Left lobe of liver (tissue), 2 donors: Measurements from ENCODE around the gene SCN5A. TPM values are rescaled to one million over a fixed set of nuclear protein-coding genes. Genes with fewer than 3 reads are reported as not detected.

Experiments
- ATAC-seq: fragments of 200-7000 bp; cut with Tn5 transposase; one replicate; pipeline ENCODE4 v1.9.1; 2020; ENCODE audit warnings: mild to moderate bottlenecking, moderate library complexity
- DNase-seq: peaks from one replicate; pipeline ENCODE4 v3.0.0-alpha.2; 2020; ENCODE audit warnings: low spot score
- total RNA-seq: library from RNA; stranded (reverse); gene quantifications from one replicate; pipeline ENCODE4 v1.2.1, GENCODE V29; 2021
- donor health status: DM: no; HTN: no; CAD: no; lungs with moderate emphysema.
- donor health status: DM: no; HTN: yes; CAD: no.

Gene SCN5A
- total RNA-seq, 1 donor from 2014 or later = 0.05 TPM

DNA sequence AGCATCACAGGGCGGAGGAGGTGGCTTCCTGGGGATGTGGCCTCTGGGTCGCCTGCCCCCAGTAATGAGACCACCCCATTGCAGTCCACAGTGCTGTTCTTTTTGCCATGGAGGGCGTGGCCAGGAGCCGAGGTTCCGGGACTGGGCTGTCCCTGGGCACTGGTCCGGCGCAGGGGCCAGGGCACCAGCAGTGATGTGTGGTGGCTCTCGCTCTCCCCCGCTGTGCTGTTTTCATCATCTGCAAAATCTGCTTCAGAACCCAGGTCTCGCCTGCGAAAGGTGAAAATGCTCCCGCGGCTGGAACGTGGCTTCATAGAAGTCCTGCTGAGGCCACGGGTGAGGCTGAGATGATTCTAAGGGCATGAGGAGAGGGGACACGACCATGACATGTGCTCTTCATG lies 45.8 kb downstream of the SCN5A start:
- DNase-seq (no peak), ATAC-seq (no peak)

DNA sequence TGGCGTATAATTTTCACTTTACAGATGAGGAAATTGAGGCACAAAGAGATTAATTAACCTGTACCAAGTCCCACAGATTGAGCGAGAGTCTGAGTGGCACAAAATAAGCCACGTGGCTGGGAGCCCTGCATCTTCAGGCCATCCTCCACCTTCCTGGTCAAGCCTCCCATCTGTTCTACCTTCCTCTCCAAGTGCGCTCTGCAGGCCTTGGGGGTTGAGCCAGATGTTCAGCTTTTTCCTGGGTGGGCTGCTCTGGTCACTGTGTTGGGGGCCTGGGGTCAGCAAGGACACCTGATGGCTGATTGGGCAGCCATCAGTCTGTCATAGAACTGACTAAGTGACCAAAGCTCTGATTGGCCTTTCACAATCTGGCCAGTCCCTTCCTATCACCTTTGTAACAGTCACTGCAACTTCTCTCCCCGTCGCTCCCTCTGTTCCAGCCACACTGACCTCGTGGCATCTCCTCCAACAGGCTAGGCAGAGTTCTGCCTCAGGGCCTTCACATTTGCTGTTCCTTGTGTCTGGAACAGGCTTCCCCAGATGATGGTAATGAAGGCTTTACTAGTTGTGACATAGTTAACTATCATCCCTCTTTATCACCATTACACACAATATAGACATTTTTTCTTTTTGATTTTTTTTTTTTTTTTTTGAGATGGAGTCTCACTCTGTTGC lies 46.8 kb downstream of the SCN5A start:
- DNase-seq = no peak
- ATAC-seq = no peak

DNA sequence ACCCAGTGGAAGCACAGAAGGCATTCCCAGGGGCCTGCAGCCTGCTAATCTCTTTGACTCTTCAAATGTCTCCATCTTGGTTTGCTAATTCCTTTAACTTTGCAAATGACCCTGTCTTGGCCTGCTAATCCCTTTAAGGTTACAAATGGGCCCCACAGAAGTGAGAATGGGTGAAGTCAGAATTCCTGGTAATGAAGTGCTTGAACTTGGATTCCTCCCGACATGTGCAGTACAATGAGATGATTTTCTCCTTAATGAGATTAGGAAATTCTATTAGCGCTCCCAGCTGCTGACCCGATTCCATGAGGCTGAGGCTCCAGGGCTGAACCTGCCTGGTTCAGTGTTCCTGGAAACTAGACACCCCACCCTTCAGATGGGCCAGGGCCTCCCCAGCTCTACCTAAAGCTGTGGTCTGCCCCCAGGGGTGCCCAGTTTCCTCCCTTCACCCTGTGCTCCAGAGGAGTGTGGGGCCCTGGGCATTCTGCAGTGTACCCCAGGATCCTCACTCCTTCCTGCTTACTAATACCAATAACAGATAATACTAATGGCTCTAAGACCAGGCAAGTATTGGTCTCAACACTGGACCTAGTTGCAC lies 47.4 kb downstream of the SCN5A start:
- DNase-seq (no peak), ATAC-seq (no peak)

DNA sequence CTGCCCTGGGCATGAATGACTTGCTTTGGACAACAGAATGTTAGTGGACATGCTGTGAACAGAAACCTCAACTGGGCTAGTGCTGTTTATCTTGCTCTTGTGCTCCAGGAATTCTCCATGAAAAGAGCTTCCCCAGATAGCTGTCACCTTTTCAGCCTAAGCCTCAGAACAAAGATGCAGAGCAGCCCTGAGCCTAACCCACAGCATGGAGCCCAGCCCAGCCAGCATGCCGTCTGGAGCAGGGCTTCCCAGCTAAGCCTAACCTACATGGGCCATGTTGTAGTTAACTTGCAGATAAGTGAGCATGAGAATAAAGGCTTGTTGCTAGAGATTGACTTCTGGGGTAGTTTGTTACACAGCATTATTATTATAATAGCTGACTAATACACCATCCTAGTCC lies 48.9 kb downstream of the SCN5A start:
- DNase-seq (no peak), ATAC-seq (no peak)

DNA sequence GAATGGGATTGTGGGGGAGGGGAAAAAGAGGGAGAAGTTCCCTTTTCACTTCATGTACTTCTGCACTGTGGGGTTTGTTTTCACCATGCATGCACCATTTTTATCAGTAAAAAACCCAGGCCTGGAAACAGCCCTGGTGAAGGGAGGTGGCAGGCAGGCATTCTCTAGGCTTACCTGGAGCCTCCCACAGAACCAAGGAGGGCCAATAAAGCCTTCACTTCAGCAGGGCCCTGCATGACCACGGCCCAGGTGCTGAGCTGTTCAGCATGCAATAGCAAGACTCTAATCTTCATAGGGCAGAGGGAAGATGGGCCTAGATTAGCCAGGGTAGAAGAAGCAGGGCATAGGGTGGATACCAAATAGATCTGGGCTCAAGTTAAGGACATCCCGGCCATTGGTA lies 49.6 kb downstream of the SCN5A start:
- no peak for DNase-seq
- ATAC-seq = no peak

DNA sequence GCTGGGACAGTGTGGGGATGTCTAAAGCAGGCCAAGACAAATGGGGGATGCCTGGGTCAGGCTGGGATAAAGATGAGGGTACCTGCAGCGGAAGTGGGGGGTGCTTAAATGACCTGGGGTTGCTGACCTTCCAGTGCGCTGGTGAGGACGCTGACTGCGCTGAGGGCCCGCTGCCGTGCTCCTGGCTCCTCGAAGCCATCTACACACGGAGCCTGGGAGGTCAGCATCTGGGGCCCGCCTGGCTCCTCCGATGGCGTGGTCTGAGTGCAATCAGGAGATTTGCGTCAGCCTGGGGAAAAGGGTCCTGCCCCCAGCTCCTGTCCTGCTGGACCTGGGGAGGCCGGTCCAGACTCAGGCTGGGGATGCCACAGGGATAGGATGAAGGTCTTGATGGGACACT lies 50.7 kb downstream of the SCN5A start:
- ATAC-seq (no peak), DNase-seq (no peak)

DNA sequence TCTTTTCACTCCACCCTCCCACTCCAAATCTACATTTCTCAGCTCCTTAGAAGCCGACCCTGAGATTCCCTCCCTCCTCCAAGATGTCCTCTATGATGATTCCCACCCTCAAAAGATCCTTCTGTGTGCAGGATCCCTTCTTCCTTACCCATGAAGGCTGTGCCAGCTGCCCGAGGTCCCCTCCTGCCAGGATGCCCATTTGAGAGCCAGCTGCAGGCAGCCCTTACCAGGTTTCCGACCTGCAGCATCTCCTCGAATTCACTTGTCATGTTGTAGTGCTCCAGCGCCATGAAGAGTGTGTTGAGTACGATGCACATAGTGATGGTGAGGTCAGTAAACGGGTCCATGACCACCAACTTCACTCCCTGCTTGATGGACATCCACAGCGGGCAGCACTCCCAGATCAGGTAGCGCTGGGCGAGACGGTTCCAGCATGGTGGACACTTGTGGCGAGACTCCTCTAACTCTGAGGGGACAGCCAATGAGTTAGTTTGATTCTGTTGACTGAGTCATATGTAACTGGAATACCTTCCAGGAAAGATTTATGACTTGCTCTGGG lies 51.9 kb downstream of the SCN5A start:
- DNase-seq = no peak
- ATAC-seq = no peak

DNA sequence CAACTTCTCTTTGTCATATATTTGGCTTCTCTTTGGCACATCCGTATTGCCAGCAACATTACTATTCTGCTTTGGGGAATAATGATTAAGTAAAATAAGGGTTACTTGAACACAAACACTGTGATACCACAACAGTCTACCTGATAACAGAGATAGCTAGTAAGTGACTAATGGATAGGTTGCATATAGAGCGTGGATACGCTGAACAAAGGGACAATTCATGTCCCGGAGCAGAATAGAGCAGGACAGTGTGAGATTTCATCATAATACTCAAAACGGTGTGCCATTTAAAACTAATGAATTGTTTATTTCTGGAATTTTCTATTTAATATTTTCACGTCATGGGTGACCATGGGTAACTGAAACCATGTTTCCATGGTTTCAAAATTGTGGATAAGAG lies 54.1 kb downstream of the SCN5A start:
- DNase-seq = no peak
- no peak for ATAC-seq

DNA sequence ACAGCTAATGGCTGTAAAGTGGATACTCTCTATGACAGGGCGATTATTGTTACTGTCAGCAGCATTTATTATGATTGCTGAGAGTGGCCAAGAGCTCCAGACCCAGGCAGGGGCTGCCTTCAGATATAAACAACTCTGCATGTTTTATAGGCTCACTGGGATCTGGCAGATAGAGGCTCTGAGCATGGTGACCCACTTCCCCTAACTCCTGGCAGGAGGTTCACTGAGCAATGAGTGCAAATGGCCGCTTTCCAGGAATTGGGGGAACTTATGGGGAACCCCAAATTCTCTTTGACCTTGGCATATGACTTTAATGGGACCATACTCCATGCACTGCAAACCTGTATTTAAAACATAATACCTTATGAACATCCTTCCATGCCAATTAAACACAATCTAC lies 59.0 kb downstream of the SCN5A start:
- ATAC-seq = no peak
- peak; percentile 15 for DNase-seq

DNA sequence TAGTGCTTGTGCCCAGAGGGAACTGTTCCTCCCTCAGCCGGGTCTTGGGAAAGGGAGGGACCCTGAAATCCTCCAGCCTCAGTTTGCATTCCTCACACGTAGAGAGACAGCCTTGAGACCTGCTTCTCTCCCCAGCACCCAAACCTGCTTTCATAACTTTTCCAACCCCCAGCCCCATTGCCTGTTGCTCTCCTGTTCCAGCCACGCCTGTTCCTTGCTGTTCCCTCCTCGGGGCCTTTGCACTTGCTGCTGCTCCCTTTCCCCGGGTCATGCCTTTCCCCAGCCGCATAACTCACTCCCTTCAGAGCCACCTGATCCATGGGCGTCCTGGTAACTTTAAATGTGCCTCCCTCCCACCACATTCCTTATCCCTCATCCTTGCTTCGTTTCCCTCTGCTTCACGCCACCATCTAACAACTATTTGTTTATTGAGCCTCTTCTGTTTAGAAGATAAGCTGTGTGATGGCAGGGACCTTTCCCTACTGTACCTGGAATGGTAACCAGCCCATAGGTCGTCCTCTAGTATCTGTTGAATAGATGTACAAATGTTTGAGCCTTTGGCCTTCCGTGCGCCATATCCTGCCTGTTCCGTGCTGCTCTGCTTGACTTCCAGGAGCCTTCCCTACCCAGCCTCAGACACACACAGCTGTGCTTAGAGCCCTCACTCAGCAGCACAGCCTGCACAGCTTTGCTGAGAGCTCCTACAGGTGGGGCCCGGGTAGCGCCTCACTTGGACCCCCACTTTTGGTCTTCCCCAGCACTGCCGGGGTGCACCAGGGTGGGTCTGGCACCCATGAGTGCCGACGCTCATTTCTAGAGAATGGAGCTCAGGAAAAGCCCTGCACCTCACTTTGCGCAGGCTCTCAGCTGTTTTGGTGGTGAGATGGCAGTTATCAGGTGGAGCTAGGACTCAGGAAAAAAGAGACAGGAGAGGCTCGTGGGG lies 60.2 kb downstream of the SCN5A start:
- ATAC-seq (no peak), DNase-seq (peak; percentile 21)

DNA sequence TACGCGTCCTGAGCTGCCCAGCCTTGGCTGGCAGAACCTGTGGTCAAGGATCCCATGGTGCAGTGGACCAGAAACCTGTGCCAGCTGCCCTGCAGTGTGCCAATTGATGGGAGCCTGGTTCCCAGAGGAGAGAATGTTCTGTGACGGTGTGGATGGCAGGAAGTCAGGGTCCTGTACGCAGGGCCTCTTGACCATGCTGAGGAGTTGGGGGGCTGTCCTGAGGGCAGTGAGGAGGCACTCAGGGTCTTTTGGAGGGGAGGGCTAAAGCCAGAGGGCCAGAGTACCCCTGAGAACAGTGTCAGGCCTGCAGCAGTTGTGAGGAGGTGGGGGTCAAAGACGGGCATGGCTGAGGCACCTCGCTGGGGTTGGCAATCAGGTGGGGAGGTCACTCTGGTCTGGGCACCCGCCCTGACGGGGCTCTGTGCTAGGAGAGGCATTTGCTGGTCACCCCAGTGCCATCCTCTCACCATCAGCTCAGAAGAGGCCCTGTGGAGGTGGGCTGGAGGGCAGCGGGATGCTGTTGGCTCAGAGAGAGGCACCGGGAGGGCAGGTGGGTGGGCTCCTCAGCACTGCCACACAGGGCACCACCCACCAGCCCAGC lies 61.0 kb downstream of the SCN5A start:
- no peak for ATAC-seq
- peak; percentile 37 for DNase-seq

DNA sequence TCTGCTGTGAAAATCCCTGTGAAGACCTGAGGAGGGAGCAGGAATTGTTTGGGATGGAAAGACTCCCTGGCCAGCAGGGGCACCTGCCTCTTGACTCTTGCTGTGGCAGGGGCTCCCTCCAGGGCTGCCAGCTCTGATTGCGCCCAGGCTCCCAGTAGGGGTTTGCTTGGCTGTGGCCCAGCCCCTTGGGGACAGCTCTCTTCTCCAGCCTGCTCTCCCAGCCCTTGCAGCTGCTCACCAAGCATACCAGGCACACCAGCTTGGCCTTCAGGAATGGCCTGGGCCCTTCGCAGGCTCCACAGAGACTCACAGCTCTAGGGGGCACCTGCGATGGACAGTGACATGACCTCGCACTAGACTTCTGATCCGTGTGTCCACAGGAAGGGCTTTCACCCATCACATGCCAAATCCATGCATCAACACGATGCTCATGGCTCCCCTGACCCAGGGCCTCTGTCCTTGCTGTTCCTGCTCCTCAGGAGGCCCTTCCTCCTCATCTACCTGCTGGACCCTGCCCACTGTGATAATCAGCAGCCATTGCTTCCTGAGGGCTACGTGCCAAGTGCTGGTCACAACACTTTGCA lies 61.8 kb downstream of the SCN5A start:
- peak; percentile 32 for DNase-seq
- ATAC-seq = no peak

DNA sequence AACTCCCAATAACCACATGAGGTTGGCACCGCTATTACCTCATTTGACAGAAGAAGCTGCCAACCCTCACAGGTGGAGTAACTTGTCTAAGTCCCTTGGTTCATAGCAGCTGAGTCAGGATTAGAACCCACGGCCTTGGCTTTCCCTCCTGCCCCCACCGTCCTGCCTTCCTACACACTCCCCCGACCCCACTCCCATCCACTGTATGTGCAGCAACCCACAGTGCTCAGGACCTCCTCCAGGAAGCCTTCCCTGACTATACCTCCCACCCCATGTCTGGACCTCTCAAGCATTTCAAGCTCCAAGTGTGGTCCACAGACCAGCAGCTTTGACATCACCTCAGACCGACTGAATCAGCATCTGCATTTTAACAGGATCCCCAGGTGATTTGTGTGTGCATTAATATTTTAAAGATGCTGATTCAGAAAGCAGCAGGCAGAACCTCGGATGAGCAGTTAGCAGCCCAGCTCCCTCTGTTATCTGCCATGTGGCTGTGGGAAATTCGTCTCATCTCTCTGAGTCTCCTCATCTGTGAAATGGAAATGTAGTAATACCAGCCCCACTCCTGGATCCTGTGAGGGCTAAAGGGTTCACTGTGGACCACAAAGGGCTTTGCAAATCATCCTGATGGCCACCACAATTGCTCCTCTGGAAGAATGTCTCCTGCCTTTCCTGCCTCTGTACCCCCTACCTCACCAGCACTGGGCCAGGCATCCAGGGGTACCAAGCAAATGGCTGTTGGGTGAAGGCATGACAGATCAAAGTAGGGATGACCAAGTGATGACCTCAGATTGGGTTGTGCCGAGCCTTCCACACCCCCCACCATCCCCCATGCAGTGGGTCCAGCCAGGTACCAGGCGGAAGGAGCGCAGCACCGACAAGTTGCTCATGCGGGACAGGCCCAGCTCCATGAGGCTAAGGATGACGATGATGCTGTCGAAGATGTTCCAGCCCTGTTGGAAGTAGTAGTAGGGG lies 62.7 kb downstream of the SCN5A start:
- ATAC-seq = no peak

DNA sequence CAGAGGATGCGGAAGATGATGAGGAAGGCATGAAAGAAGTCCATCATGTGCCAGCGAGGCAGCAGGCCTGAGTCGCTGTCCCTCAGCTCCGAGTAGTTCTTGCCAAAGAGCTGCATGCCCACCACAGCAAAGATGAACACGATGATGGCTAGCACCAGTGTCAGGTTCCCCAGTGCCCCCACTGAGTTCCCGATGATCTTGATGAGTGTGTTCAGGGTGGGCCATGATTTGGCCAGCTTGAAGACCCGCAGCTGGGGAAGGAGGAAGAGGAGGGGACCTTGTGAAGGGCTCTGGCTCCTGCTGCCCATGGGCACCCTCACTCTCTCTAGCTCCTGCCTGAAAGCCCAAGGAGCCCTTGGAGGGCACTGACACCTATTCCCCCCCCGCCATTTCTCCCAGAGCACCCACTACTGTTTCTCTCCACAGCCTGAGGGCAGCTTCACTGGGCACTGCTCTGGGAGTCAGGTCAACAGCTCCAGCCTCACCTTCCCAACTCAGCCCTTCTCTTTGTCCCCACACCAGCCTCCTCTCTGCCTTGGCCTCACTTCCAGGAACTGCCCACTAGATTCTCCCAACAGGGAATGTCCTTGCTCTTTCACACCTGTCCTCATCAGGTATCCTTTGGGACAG lies 63.6 kb downstream of the SCN5A start:
- DNase-seq = peak; percentile 28

More for the DNA sequence above, 62.7 kb downstream of the SCN5A start:
- peak; percentile 32 for DNase-seq

DNA sequence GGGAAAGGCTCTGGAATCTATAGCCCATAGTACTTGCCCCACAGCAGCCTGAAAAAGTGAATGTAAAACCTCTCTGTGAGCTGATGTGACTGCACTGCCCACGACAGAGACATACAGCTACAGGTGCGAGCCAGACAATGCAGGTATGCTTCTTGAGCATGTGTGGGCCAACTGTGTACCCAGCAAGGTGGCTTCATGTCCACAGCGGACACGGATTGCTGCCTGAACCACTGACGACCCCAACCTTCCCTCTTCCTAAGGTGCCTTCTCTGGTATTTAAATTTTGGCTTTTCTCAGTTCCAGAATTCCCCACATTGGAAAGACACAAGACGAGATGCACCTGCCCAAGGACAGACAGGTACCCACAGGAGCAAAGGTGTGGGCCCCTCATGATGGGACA lies 65.8 kb downstream of the SCN5A start:
- DNase-seq (no peak), ATAC-seq (no peak)

More for the DNA sequence above, 63.6 kb downstream of the SCN5A start:
- no peak for ATAC-seq

DNA sequence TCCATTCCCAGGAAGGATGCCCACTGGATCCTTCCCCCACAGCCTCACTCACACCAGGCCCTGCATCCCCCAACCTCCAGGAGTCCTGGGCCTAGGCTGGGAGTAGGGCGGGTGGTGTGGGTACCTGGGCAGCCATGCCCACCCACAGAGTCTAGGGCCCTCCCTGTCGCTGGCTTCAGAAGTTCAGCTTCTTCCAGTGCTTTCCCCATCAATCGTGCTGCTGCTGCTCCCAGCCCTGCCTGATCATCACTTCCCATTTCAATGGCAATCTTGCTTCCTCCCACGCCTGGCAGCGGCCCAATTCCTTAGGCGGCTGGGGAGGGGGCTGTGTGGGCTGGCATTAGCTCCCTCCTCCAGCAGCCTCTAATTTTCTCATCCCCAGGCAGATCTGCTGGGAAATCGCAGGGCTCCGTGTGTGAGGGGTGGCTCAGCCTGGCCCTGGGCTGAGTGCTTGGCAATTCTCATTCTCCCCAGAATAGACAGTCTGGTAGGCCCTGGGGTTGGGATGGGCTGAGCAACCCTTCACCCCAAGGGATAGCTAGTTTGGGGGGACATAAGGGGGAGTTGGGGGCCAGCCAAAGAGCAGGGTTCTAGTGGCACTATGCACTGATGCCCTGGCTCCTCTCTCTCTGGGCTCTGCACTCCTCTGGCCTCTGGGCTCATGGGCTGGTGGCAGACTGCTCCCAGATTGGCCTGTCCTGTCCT lies 66.4 kb downstream of the SCN5A start:
- DNase-seq (peak; percentile 34), ATAC-seq (no peak)

DNA sequence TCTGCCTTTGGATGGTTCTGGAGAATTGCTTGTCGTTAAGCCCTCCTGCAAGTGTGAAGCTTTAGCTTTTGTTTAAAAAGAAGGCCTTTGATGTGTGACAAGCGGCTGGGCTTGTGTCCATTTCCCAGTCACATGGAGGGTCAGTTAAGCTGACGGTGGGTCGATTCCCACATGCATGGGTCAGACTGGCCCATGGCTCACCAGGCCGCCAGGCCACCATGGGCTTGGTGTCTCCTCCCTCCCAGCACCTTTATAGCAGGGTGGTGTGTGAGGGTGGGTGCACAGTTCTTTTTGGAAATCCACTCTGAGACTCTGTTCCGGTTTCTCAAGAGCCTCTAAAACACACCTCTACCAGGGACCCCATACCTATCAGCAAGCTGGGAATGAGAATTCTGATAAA lies 67.2 kb downstream of the SCN5A start:
- DNase-seq = peak; percentile 21
- ATAC-seq = no peak

DNA sequence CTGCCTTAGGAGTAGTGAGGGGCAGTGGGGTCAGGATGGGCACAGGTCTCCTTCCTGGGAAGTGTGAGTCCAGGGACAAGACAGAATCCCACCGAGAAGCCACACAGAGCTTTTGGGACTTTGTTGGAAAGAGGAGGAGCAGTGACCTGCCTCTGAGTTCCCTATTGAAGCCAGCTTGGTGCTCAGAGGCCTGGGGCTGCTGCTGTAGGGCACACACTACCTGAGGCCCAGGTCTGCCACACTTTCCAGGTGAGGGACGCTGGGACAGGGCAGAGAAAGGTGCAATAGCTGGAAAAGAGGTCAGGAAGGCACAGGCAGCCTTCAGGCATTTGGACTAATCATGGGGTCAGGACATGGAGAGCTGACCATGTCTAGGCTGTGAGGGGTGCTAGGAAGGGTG lies 67.7 kb downstream of the SCN5A start:
- DNase-seq = no peak
- ATAC-seq = no peak
